ENCODE data around the gene VPS18. TPM values are rescaled to one million over a fixed set of nuclear protein-coding genes. Genes with fewer than 3 reads are reported as not detected.

VPS18 gene
- polyA plus RNA-seq, 1 donor from 2014 or later = 13.8 TPM

DNA sequence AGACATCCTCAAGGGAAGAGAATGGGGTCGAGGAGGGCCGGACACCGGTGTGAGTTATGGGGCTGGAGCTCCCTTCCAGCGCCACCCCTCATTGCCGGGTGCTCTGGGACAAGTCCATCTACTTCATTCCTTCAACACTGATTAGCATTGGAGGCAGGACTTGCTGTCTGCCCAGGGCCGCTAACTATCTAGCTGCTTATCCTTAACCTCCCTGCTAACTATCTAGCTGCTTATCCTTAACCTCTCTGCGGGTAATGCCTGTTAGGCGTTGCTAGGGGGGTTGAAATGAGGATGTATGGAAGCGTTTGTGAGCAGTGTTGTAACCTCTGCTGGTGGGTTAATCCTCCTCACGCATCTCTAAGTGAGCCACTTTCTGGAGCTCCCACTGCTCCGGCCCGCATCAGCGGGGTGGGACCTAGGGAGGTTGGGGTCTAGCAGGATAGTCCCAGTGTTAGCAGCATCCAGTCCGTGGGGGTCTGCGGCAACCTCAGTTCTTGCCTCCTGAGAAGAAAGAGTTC, 48.1 kb downstream of the VPS18 start:
- Histone ChIP-seq H3K27ac (ENCODE audit: low read length) (no peak overlapping the region), H3K9me2 (ENCODE audit: insufficient read depth, low read length) (no peaks in the 10 kb centered on the region), H3K4me3 (ENCODE audit: low read length) (peak overlapping the region; percentile 53), H2AFZ (ENCODE audit: low read depth, low read length) (no peak overlapping the region), H3K27me3 (ENCODE audit: insufficient read depth, low read depth, low read length) (peaks cover 7% of the 10 kb centered on the region), H3K36me3 (ENCODE audit: insufficient read depth, low read length) (no peaks in the 10 kb centered on the region), H3K4me2 (ENCODE audit: low read length) (no peak overlapping the region), H3K79me2 (replicated peaks; ENCODE audit: insufficient read depth, low read length) (no peaks in the 10 kb centered on the region), H4K20me1 (ENCODE audit: insufficient read depth) (no peaks in the 10 kb centered on the region), H3K9me3 (ENCODE audit: low read length) (no peaks in the 10 kb centered on the region), H3F3A (ENCODE audit: insufficient read depth, low read length, poor library complexity, severe bottlenecking) (no peaks in the 10 kb centered on the region), H3K9ac (ENCODE audit: low read length) (peak overlapping the region; percentile 49)
- TF ChIP-seq POLR2AphosphoS5 (IDR thresholded peaks at IDR 0.05) (no peak), EP300 (conservative IDR thresholded peaks at IDR 0.05; ENCODE audit: poor library complexity, severe bottlenecking) (no peak), MXI1 (conservative IDR thresholded peaks at IDR 0.05; ENCODE audit: poor library complexity, severe bottlenecking) (no peak), EZH2 (IDR thresholded peaks at IDR 0.05; ENCODE audit: borderline replicate concordance, insufficient read depth, low read length, poor library complexity, severe bottlenecking) (no peak), TAF1 (IDR thresholded peaks at IDR 0.05; ENCODE audit: low read depth) (no peak), SMC3 (conservative IDR thresholded peaks at IDR 0.05; ENCODE audit: poor library complexity) (no peak), RAD21 (conservative IDR thresholded peaks at IDR 0.05) (no peak)
- TF ChIP-seq, protein P1, sequence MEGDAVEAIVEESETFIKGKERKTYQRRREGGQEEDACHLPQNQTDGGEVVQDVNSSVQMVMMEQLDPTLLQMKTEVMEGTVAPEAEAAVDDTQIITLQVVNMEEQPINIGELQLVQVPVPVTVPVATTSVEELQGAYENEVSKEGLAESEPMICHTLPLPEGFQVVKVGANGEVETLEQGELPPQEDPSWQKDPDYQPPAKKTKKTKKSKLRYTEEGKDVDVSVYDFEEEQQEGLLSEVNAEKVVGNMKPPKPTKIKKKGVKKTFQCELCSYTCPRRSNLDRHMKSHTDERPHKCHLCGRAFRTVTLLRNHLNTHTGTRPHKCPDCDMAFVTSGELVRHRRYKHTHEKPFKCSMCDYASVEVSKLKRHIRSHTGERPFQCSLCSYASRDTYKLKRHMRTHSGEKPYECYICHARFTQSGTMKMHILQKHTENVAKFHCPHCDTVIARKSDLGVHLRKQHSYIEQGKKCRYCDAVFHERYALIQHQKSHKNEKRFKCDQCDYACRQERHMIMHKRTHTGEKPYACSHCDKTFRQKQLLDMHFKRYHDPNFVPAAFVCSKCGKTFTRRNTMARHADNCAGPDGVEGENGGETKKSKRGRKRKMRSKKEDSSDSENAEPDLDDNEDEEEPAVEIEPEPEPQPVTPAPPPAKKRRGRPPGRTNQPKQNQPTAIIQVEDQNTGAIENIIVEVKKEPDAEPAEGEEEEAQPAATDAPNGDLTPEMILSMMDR (IDR thresholded peaks at IDR 0.05; ENCODE audit: poor library complexity, severe bottlenecking) = no peak
- TF ChIP-seq, protein P2, sequence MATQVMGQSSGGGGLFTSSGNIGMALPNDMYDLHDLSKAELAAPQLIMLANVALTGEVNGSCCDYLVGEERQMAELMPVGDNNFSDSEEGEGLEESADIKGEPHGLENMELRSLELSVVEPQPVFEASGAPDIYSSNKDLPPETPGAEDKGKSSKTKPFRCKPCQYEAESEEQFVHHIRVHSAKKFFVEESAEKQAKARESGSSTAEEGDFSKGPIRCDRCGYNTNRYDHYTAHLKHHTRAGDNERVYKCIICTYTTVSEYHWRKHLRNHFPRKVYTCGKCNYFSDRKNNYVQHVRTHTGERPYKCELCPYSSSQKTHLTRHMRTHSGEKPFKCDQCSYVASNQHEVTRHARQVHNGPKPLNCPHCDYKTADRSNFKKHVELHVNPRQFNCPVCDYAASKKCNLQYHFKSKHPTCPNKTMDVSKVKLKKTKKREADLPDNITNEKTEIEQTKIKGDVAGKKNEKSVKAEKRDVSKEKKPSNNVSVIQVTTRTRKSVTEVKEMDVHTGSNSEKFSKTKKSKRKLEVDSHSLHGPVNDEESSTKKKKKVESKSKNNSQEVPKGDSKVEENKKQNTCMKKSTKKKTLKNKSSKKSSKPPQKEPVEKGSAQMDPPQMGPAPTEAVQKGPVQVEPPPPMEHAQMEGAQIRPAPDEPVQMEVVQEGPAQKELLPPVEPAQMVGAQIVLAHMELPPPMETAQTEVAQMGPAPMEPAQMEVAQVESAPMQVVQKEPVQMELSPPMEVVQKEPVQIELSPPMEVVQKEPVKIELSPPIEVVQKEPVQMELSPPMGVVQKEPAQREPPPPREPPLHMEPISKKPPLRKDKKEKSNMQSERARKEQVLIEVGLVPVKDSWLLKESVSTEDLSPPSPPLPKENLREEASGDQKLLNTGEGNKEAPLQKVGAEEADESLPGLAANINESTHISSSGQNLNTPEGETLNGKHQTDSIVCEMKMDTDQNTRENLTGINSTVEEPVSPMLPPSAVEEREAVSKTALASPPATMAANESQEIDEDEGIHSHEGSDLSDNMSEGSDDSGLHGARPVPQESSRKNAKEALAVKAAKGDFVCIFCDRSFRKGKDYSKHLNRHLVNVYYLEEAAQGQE (IDR thresholded peaks at IDR 0.05; ENCODE audit: borderline replicate concordance) = no peak

DNA sequence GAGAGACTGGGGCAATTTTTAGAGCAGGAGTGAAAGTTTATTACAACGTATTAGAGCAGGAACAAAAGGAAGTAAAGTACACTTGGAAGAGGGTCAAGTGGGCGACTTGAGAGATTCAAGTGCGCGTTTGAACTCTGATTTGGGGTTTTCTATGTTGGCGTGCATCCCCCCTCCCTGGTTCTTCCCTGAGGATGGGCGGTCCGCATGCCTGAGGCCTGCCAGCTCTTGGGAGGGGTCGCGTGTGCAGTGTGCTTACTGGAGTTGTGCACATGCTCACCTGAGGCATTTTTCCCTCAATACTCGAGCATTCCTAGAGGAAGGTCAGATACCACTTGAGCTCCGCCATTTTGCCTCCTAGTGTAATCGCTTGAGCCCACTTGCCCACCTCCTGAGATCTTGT, 48.6 kb downstream of the VPS18 start:
- no peak overlapping the region for H3K4me3 ChIP-seq (ENCODE audit: low read length)
- no peak overlapping the region for H2AFZ ChIP-seq (ENCODE audit: low read depth, low read length)

More for the DNA sequence above, 48.6 kb downstream of the VPS18 start:
- Histone ChIP-seq H3K36me3 (ENCODE audit: insufficient read depth, low read length) (no peaks in the 10 kb centered on the region), H3K79me2 (replicated peaks; ENCODE audit: insufficient read depth, low read length) (no peaks in the 10 kb centered on the region), H3F3A (ENCODE audit: insufficient read depth, low read length, poor library complexity, severe bottlenecking) (no peaks in the 10 kb centered on the region), H3K27me3 (ENCODE audit: insufficient read depth, low read depth, low read length) (peaks cover 7% of the 10 kb centered on the region), H3K27ac (ENCODE audit: low read length) (no peak overlapping the region), H4K20me1 (ENCODE audit: insufficient read depth) (no peaks in the 10 kb centered on the region), H3K9me2 (ENCODE audit: insufficient read depth, low read length) (no peaks in the 10 kb centered on the region), H3K9me3 (ENCODE audit: low read length) (no peaks in the 10 kb centered on the region), H3K9ac (ENCODE audit: low read length) (no peak overlapping the region), H3K4me2 (ENCODE audit: low read length) (no peak overlapping the region)
- TF ChIP-seq, protein P1 (IDR thresholded peaks at IDR 0.05; ENCODE audit: poor library complexity, severe bottlenecking) = no peak
- TF ChIP-seq EP300 (conservative IDR thresholded peaks at IDR 0.05; ENCODE audit: poor library complexity, severe bottlenecking) (no peak), POLR2AphosphoS5 (IDR thresholded peaks at IDR 0.05) (no peak), EZH2 (IDR thresholded peaks at IDR 0.05; ENCODE audit: borderline replicate concordance, insufficient read depth, low read length, poor library complexity, severe bottlenecking) (no peak), SMC3 (conservative IDR thresholded peaks at IDR 0.05; ENCODE audit: poor library complexity) (no peak), MXI1 (conservative IDR thresholded peaks at IDR 0.05; ENCODE audit: poor library complexity, severe bottlenecking) (no peak), RAD21 (conservative IDR thresholded peaks at IDR 0.05) (no peak), TAF1 (IDR thresholded peaks at IDR 0.05; ENCODE audit: low read depth) (no peak)
- TF ChIP-seq, protein P2 (IDR thresholded peaks at IDR 0.05; ENCODE audit: borderline replicate concordance) = no peak

Measured in neural cell (in vitro differentiated cells).